Measurements from ENCODE around the gene CUTC. TPM values are rescaled to one million over a fixed set of nuclear protein-coding genes. Genes with fewer than 3 reads are reported as not detected.

Gene CUTC
- total and polyA plus RNA-seq, 2 donors (not counting 3 experiments of a cell fraction or from before 2014, with no cell fraction given): 20.4 to 23.1 TPM

DNA sequence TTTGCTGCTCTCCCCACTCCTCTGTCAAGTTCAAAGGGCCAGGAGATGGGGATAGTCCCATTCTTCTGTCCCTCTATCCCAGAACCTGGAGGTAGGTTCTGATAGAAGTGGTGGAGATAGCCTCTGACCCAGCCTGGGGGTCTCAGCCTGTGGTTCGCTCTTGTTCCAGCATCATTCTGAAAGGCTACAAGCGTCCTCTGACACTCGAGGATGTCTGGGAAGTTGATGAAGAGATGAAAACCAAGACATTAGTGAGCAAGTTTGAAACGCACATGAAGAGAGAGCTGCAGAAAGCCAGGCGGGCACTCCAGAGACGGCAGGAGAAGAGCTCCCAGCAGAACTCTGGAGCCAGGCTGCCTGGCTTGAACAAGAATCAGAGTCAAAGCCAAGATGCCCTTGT, 64.9 kb downstream of the CUTC start:
- Histone ChIP-seq H3K27me3 (ENCODE audit: control insufficient read depth in 2 of 2, insufficient read depth in 2 of 2, low read length in 2 of 2) (no peaks in the 10 kb centered on the region), H3K36me3 (ENCODE audit: control insufficient read depth in 2 of 2, extremely low read depth in 1 of 2, insufficient read depth in 2 of 2, low read length in 2 of 2) (no peaks in the 10 kb centered on the region), H3K4me1 (ENCODE audit: control insufficient read depth, extremely low read depth, insufficient read depth, low read length) (no peaks in the 10 kb centered on the region), H3K9me3 (replicated peaks; ENCODE audit: control insufficient read depth, insufficient read depth, low read length) (no peaks in the 10 kb centered on the region), H3K9me1 (replicated peaks; ENCODE audit: control insufficient read depth, extremely low read depth, insufficient read depth, low read length) (no peaks in the 10 kb centered on the region), H4K20me1 (replicated peaks; ENCODE audit: control insufficient read depth, extremely low read depth, insufficient read depth, low read length) (no peaks in the 10 kb centered on the region), H3K4me2 (ENCODE audit: insufficient read depth, low read length) (no peak overlapping the region), H2AFZ (ENCODE audit: low read depth, low read length) (no peak overlapping the region), H3K4me3 (replicated peaks in 1 of 3; ENCODE audit: insufficient read depth in 1 of 3, low read depth in 1 of 3, low read length in 3 of 3) (no peak overlapping the region), H3K79me2 (ENCODE audit: control insufficient read depth, insufficient read depth, low read length) (no peaks in the 10 kb centered on the region), H3K9ac (replicated peaks; ENCODE audit: extremely low read depth, insufficient read depth, low read length) (no peak overlapping the region), H3K27ac (ENCODE audit: insufficient read depth, low read depth, low read length) (no peak overlapping the region)
- BruUV-seq (replicated peaks): no TSS peak
- ChIA-PET POLR2A (no interaction called here), CTCF (no interaction called here)
- dilution Hi-C loops (cut with MboI; ENCODE audit: extremely low pct_ligation_motif_present, low sequenced_read_pairs): no loop called here
- FAIRE-seq: no peak
- intact Hi-C loops (cut with micrococcal nuclease): no loop called here
- TF ChIP-seq CTCF (IDR thresholded peaks at IDR 0.05; ENCODE audit: extremely low read depth in 1 of 2, insufficient read depth in 1 of 2, low read depth in 1 of 2, low read length in 2 of 2) (no peak), JUN (IDR thresholded peaks at IDR 0.05; ENCODE audit: borderline replicate concordance, insufficient read depth, insufficient read length, low read depth) (no peak), FOS (IDR thresholded peaks at IDR 0.05; ENCODE audit: borderline replicate concordance, insufficient read depth, low read length) (no peak), GATA2 (IDR thresholded peaks at IDR 0.05; ENCODE audit: insufficient read depth, insufficient read length, low read depth, low read length) (no peak), POLR2A (IDR thresholded peaks at IDR 0.05; ENCODE audit: low read depth, low read length) (no peak), POLR2AphosphoS5 (IDR thresholded peaks at IDR 0.05; ENCODE audit: insufficient read depth, low read depth, low read length) (no peak), EZH2 (IDR thresholded peaks at IDR 0.05; ENCODE audit: borderline replicate concordance, low read depth, low read length, severe bottlenecking) (no peak), MYC (IDR thresholded peaks at IDR 0.05; ENCODE audit: low read depth, low read length) (no peak)
- TF ChIP-seq, protein P1, sequence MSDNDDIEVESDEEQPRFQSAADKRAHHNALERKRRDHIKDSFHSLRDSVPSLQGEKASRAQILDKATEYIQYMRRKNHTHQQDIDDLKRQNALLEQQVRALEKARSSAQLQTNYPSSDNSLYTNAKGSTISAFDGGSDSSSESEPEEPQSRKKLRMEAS (IDR thresholded peaks at IDR 0.05; ENCODE audit: insufficient read depth, insufficient read length): no peak
- no peak for DNase-seq (ENCODE audit: low read depth, low spot score)
